GM21367 (cell line): Measurements from ENCODE around the gene ATAD3A.
"Not testable (repeated sequence)": the region's sequence is repeated elsewhere in the genome, so short reads cannot be mapped to it uniquely, and the experiment has no call there.

ENCODE experiments used
- ATAC-seq: cut with Tn5 transposase; IDR thresholded peaks from one replicate; pipeline ENCODE4 v1.9.1; 2021; ENCODE audit not compliant: unreplicated experiment

ATAD3A gene

GRCh38 chr1:1489231-1489630 is 22.7 kb upstream of the ATAD3A start:
- no peak for ATAC-seq

- ATAC-seq, result no peak
Measured at GRCh38 chr1:1489861-1490260, 22.1 kb upstream of the ATAD3A start.

GRCh38 chr1:1490633-1491230 is 21.2 kb upstream of the ATAD3A start:
- ATAC-seq, result no peak

GRCh38 chr1:1491601-1492000 is 20.4 kb upstream of the ATAD3A start:
- no peak for ATAC-seq

GRCh38 chr1:1494311-1494710 is 17.7 kb upstream of the ATAD3A start:
- not testable (repeated sequence) for ATAC-seq

- not testable (repeated sequence) for ATAC-seq
Measured at GRCh38 chr1:1495461-1495975, 16.4 kb upstream of the ATAD3A start.

GRCh38 chr1:1504777-1505365 is 7.1 kb upstream of the ATAD3A start:
- not testable (repeated sequence) for ATAC-seq

GRCh38 chr1:1505366-1505798 is 6.6 kb upstream of the ATAD3A start:
- not testable (repeated sequence) for ATAC-seq

- not testable (repeated sequence) for ATAC-seq
Measured at GRCh38 chr1:1505801-1506200, 6.2 kb upstream of the ATAD3A start.

- ATAC-seq, result no peak
Measured at GRCh38 chr1:1507305-1507704, 4.7 kb upstream of the ATAD3A start.

GRCh38 chr1:1508775-1509464 is 3.0 kb upstream of the ATAD3A start:
- ATAC-seq, result not testable (repeated sequence)

GRCh38 chr1:1509465-1509850 is 2.5 kb upstream of the ATAD3A start:
- ATAC-seq, result not testable (repeated sequence)

- no peak for ATAC-seq
Measured at GRCh38 chr1:1510912-1511532, 940 bp upstream of the ATAD3A start.

- ATAC-seq, result not testable (repeated sequence)
Measured at GRCh38 chr1:1512425-1512824, 463 bp downstream of the ATAD3A start.

- ATAC-seq, result not testable (repeated sequence)
Measured at GRCh38 chr1:1513675-1514074, 1.7 kb downstream of the ATAD3A start.

GRCh38 chr1:1514376-1514775 is 2.4 kb downstream of the ATAD3A start:
- not testable (repeated sequence) for ATAC-seq

GRCh38 chr1:1516923-1517322 is 5.0 kb downstream of the ATAD3A start:
- not testable (repeated sequence) for ATAC-seq

- no peak for ATAC-seq
Measured at GRCh38 chr1:1517973-1518620, 6.1 kb downstream of the ATAD3A start.

GRCh38 chr1:1518621-1519007 is 6.7 kb downstream of the ATAD3A start:
- ATAC-seq, result not testable (repeated sequence)

GRCh38 chr1:1519805-1520505 is 8.0 kb downstream of the ATAD3A start:
- not testable (repeated sequence) for ATAC-seq
